ENCODE data around the gene PTPN22.
A peak's percentile ranks its signal among the peaks of the same experiment; 100 is the strongest.

PTPN22 gene

DNA sequence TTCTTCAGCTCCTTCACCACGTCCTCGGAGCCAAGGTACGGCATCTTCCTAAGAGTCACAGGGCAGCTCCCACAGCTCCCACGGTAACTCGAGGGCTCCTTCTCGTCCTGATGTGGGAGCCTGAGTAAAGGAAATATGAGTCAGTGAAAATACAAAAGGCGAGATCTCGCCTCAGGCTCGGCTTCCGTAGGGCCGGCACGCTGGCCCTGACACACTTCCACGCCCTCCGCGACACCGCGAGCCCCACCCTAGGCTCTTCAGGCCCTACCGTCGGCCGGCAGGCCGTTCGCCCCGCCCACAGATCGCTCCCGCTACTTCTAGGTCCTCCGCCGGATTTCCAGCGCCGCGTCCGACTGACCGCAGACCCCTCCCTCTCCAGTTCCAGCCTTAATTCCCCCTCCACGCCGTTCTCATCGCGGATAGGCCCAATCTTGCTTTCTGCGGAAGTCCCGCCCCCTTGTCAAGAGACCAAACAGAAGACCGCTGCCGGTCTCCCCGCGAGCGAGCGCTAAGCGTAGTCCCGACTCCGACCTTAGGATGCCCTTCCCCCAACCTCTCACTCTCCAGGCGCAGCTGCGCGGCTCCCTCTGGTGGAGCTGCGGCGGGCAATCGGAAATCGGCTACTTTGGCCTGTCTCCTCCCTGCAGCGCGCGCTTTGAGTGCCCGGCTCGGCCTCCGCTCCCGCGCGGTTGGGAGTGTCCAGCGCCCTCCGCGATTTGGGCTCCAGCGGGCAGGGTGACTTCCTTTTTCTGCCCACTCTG is 33.3 kb upstream of the PTPN22 start, which contains the start of the genes AP4B1 and DCLRE1B (continued):
- TF ChIP-seq MYNN (tag by site-specific recombination; IDR thresholded peaks at IDR 0.05; ENCODE audit: borderline replicate concordance) (0 out of 2 replicates have a peak, but pooled peaks have one; percentile 27), ZNF10 (tag by site-specific recombination; IDR thresholded peaks at IDR 0.05) (peak; percentile 9; the same call in 1 of the 2 replicates), ZNF501 (tag by site-specific recombination; IDR thresholded peaks at IDR 0.05) (peak; percentile 87), MZF1 (tag by site-specific recombination; IDR thresholded peaks at IDR 0.05; ENCODE audit: borderline replicate concordance) (no peak), ZNF596 (tag by site-specific recombination; IDR thresholded peaks at IDR 0.05) (peak; percentile 58), SETDB1 (IDR thresholded peaks at IDR 0.05; ENCODE audit: insufficient read length, low read length) (no peak), ZNF629 (tag by site-specific recombination; IDR thresholded peaks at IDR 0.05) (peak; percentile 86), ZNF114 (tag by site-specific recombination; IDR thresholded peaks at IDR 0.05) (no peak), ZXDB (tag by site-specific recombination; IDR thresholded peaks at IDR 0.05) (peak; percentile 91; the same call in 1 of the 2 replicates), ZBTB17 (tag by site-specific recombination; IDR thresholded peaks at IDR 0.05) (peak; percentile 99), TRIM28 (IDR thresholded peaks at IDR 0.05; ENCODE audit: borderline replicate concordance, low read length) (peak; percentile 96), GFI1B (tag by site-specific recombination; IDR thresholded peaks at IDR 0.05) (no peak), ZNF510 (tag by site-specific recombination; IDR thresholded peaks at IDR 0.05; ENCODE audit: insufficient replicate concordance) (no peak), ZNF394 (tag by site-specific recombination; IDR thresholded peaks at IDR 0.05; ENCODE audit: borderline replicate concordance) (peak; percentile 74; the same call in 1 of the 2 replicates), MEIS1 (CRISPR knock-in tag; IDR thresholded peaks at IDR 0.05; ENCODE audit: borderline replicate concordance) (no peak), ZNF184 (tag by site-specific recombination; IDR thresholded peaks at IDR 0.05) (0 out of 2 replicates have a peak, but pooled peaks have one; percentile 41), ZBTB20 (tag by site-specific recombination; IDR thresholded peaks at IDR 0.05) (peak; percentile 83; the same call in 1 of the 2 replicates), ZNF133 (tag by site-specific recombination; IDR thresholded peaks at IDR 0.05) (no peak), ZNF140 (tag by site-specific recombination; IDR thresholded peaks at IDR 0.05) (no peak), GLI2 (tag by site-specific recombination; IDR thresholded peaks at IDR 0.05; ENCODE audit: borderline replicate concordance, low read depth) (no peak), ZNF792 (tag by site-specific recombination; IDR thresholded peaks at IDR 0.05) (no peak), ZNF677 (tag by site-specific recombination; IDR thresholded peaks at IDR 0.05) (no peak), ZNF610 (tag by site-specific recombination; IDR thresholded peaks at IDR 0.05; ENCODE audit: borderline replicate concordance) (peak; percentile 93), ZNF354C (tag by site-specific recombination; IDR thresholded peaks at IDR 0.05; ENCODE audit: borderline replicate concordance, low read depth) (no peak), ZFP41 (tag by site-specific recombination; IDR thresholded peaks at IDR 0.05; ENCODE audit: borderline replicate concordance) (no peak)
- TF ChIP-seq, protein P1, sequence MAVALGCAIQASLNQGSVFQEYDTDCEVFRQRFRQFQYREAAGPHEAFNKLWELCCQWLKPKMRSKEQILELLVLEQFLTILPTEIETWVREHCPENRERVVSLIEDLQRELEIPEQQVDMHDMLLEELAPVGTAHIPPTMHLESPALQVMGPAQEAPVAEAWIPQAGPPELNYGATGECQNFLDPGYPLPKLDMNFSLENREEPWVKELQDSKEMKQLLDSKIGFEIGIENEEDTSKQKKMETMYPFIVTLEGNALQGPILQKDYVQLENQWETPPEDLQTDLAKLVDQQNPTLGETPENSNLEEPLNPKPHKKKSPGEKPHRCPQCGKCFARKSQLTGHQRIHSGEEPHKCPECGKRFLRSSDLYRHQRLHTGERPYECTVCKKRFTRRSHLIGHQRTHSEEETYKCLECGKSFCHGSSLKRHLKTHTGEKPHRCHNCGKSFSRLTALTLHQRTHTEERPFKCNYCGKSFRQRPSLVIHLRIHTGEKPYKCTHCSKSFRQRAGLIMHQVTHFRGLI (tag by site-specific recombination; IDR thresholded peaks at IDR 0.05), result peak; percentile 89
- TF ChIP-seq, protein P2, sequence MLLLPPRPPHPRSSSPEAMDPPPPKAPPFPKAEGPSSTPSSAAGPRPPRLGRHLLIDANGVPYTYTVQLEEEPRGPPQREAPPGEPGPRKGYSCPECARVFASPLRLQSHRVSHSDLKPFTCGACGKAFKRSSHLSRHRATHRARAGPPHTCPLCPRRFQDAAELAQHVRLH (tag by site-specific recombination; IDR thresholded peaks at IDR 0.05), result peak; percentile 5; the same call in 1 of the 2 replicates
- TF ChIP-seq, protein P3, sequence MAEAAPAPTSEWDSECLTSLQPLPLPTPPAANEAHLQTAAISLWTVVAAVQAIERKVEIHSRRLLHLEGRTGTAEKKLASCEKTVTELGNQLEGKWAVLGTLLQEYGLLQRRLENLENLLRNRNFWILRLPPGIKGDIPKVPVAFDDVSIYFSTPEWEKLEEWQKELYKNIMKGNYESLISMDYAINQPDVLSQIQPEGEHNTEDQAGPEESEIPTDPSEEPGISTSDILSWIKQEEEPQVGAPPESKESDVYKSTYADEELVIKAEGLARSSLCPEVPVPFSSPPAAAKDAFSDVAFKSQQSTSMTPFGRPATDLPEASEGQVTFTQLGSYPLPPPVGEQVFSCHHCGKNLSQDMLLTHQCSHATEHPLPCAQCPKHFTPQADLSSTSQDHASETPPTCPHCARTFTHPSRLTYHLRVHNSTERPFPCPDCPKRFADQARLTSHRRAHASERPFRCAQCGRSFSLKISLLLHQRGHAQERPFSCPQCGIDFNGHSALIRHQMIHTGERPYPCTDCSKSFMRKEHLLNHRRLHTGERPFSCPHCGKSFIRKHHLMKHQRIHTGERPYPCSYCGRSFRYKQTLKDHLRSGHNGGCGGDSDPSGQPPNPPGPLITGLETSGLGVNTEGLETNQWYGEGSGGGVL (tag by site-specific recombination; IDR thresholded peaks at IDR 0.05), result peak; percentile 82
- TF ChIP-seq, protein P4, sequence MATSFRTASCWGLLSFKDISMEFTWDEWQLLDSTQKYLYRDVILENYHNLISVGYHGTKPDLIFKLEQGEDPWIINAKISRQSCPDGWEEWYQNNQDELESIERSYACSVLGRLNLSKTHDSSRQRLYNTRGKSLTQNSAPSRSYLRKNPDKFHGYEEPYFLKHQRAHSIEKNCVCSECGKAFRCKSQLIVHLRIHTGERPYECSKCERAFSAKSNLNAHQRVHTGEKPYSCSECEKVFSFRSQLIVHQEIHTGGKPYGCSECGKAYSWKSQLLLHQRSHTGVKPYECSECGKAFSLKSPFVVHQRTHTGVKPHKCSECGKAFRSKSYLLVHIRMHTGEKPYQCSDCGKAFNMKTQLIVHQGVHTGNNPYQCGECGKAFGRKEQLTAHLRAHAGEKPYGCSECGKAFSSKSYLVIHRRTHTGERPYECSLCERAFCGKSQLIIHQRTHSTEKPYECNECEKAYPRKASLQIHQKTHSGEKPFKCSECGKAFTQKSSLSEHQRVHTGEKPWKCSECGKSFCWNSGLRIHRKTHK (tag by site-specific recombination; IDR thresholded peaks at IDR 0.05), result no peak
- TF ChIP-seq, protein P5, sequence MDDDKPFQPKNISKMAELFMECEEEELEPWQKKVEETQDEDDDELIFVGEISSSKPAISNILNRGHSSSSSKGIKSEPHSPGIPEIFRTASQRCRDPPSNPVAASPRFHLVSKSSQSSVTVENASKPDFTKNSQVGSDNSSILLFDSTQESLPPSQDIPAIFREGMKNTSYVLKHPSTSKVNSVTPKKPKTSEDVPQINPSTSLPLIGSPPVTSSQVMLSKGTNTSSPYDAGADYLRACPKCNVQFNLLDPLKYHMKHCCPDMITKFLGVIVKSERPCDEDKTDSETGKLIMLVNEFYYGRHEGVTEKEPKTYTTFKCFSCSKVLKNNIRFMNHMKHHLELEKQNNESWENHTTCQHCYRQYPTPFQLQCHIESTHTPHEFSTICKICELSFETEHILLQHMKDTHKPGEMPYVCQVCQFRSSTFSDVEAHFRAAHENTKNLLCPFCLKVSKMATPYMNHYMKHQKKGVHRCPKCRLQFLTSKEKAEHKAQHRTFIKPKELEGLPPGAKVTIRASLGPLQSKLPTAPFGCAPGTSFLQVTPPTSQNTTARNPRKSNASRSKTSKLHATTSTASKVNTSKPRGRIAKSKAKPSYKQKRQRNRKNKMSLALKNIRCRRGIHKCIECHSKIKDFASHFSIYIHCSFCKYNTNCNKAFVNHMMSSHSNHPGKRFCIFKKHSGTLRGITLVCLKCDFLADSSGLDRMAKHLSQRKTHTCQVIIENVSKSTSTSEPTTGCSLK (tag by site-specific recombination; IDR thresholded peaks at IDR 0.05), result no peak
- TF ChIP-seq, protein P6, sequence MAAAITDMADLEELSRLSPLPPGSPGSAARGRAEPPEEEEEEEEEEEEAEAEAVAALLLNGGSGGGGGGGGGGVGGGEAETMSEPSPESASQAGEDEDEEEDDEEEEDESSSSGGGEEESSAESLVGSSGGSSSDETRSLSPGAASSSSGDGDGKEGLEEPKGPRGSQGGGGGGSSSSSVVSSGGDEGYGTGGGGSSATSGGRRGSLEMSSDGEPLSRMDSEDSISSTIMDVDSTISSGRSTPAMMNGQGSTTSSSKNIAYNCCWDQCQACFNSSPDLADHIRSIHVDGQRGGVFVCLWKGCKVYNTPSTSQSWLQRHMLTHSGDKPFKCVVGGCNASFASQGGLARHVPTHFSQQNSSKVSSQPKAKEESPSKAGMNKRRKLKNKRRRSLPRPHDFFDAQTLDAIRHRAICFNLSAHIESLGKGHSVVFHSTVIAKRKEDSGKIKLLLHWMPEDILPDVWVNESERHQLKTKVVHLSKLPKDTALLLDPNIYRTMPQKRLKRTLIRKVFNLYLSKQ (tag by site-specific recombination; IDR thresholded peaks at IDR 0.05; ENCODE audit: borderline replicate concordance), result no peak
